Measurements from ENCODE around the gene LRMDA. TPM values are rescaled to one million over a fixed set of nuclear protein-coding genes. Genes with fewer than 3 reads are reported as not detected.

LRMDA gene
- total and polyA plus RNA-seq, 2 donors (not counting 1 experiment from before 2014, with no cell fraction given) = 0.12 TPM; not detected in 1

DNA sequence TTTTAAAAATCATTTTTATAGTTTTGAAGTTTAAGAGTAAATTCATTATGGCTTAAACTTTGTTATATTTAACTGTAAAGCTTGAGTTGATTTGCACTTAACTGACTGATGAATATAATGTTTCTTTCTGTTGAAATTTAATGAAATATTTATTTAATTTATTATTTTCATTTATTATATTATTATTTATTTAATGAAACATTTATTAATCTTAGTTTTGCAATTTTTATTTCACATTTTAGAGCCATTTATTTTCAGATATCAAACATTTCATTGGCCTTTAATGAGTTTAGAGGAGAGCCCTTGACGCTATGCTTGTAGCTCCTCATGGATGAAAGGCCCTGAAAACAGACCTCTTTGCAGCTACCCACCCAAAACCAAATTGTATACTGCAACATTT, 570.0 kb downstream of the LRMDA start:
- intact Hi-C loops (cut with micrococcal nuclease) = no loop called here
- no peaks in the 10 kb centered on the region for H3K36me3 ChIP-seq (replicated peaks in 1 of 2; ENCODE audit: control extremely low read depth in 1 of 2, control insufficient read depth in 1 of 2, extremely low read depth in 1 of 2, insufficient read depth in 2 of 2, low read length in 1 of 2)
- H2AFZ ChIP-seq (ENCODE audit: insufficient read depth, low read depth, low read length, poor library complexity, severe bottlenecking) = no peak overlapping the region
- no peak overlapping the region for H3K27ac ChIP-seq (ENCODE audit: low read length in 2 of 2)
- ChIA-PET POLR2A (no interaction called here), CTCF (no interaction called here)
- no peak overlapping the region for H3K27ac Mint-ChIP-seq
- WGBS (ENCODE audit: insufficient coverage) = 100% methylated on average over 1 of the region's 1 CpG
- DNase-seq = no peak
- no peaks in the 10 kb centered on the region for H4K20me1 ChIP-seq (ENCODE audit: control insufficient read depth, insufficient read depth, low read length, poor library complexity, severe bottlenecking)
- H3K4me3 Mint-ChIP-seq = no peak overlapping the region
- no peak overlapping the region for H3K4me3 ChIP-seq (ENCODE audit: control extremely low read depth in 1 of 5, extremely low read depth in 1 of 5, insufficient read depth in 1 of 5, low read depth in 2 of 5, low read length in 4 of 5)
- no peaks in the 10 kb centered on the region for H3K9me3 ChIP-seq (ENCODE audit: control extremely low read depth in 1 of 3, control insufficient read depth in 2 of 3, insufficient read depth in 1 of 3, low read length in 2 of 3)
- H3K4me1 Mint-ChIP-seq = no peaks in the 10 kb centered on the region
- no peaks in the 10 kb centered on the region for H3K4me1 ChIP-seq (ENCODE audit: control insufficient read depth in 2 of 2, insufficient read depth in 2 of 2, low read length in 2 of 2)
- no peaks in the 10 kb centered on the region for H3K9me3 Mint-ChIP-seq (ENCODE audit: insufficient read depth)
- no peaks in the 10 kb centered on the region for H3K79me2 ChIP-seq (ENCODE audit: control insufficient read depth, insufficient read depth, low read length)
- ATAC-seq (ENCODE audit: low read depth) = no peak
- H3K9ac ChIP-seq (ENCODE audit: low read length) = no peak overlapping the region
- H3K27me3 Mint-ChIP-seq = no peaks in the 10 kb centered on the region
- TF ChIP-seq, protein P1, sequence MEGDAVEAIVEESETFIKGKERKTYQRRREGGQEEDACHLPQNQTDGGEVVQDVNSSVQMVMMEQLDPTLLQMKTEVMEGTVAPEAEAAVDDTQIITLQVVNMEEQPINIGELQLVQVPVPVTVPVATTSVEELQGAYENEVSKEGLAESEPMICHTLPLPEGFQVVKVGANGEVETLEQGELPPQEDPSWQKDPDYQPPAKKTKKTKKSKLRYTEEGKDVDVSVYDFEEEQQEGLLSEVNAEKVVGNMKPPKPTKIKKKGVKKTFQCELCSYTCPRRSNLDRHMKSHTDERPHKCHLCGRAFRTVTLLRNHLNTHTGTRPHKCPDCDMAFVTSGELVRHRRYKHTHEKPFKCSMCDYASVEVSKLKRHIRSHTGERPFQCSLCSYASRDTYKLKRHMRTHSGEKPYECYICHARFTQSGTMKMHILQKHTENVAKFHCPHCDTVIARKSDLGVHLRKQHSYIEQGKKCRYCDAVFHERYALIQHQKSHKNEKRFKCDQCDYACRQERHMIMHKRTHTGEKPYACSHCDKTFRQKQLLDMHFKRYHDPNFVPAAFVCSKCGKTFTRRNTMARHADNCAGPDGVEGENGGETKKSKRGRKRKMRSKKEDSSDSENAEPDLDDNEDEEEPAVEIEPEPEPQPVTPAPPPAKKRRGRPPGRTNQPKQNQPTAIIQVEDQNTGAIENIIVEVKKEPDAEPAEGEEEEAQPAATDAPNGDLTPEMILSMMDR (IDR thresholded peaks at IDR 0.05) = no peak
- TF ChIP-seq EZH2 (IDR thresholded peaks at IDR 0.05; ENCODE audit: borderline replicate concordance, insufficient read depth, low read depth, low read length, poor library complexity, severe bottlenecking) = no peak
- no peaks in the 10 kb centered on the region for H3K27me3 ChIP-seq (replicated peaks in 1 of 4; ENCODE audit: control extremely low read depth in 1 of 4, control insufficient read depth in 3 of 4, insufficient read depth in 4 of 4, low read length in 3 of 4)
- H3K4me2 ChIP-seq (replicated peaks; ENCODE audit: low read depth, low read length, poor library complexity, severe bottlenecking) = no peak overlapping the region

DNA sequence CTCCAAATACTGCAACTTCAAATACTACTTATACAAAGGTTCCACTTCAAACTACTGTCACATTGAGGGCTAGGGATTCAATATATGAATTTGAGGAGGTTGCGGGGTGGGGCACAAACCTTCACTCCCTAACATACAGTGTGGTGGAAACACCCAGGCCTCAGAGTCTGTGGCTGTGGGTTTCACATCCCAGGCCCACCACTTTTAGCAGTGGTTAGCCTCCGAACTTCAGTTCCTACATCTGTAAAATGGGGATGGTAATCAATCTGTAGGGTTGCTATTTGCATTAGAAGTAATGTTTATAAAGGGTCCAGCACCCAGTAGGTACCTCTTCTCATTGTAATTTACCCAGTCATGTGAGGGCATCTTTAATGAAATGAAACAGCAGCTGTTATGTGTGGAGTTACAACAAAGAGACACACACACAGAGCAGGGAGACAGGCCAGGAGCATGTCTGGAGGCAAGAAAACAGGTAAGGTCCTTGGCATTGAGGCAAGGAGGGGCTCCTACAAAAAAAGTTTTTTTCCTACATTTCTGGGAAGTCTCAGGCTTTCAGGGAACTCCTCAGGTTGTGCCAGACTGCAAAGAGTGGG, 570.9 kb downstream of the LRMDA start:
- Histone ChIP-seq H3K27ac (ENCODE audit: low read length in 2 of 2) (no peak overlapping the region), H3K9ac (ENCODE audit: low read length) (no peak overlapping the region), H3K36me3 (replicated peaks in 1 of 2; ENCODE audit: control extremely low read depth in 1 of 2, control insufficient read depth in 1 of 2, extremely low read depth in 1 of 2, insufficient read depth in 2 of 2, low read length in 1 of 2) (no peaks in the 10 kb centered on the region), H3K9me3 (ENCODE audit: control extremely low read depth in 1 of 3, control insufficient read depth in 2 of 3, insufficient read depth in 1 of 3, low read length in 2 of 3) (no peaks in the 10 kb centered on the region), H3K4me1 (ENCODE audit: control insufficient read depth in 2 of 2, insufficient read depth in 2 of 2, low read length in 2 of 2) (no peaks in the 10 kb centered on the region), H4K20me1 (ENCODE audit: control insufficient read depth, insufficient read depth, low read length, poor library complexity, severe bottlenecking) (no peaks in the 10 kb centered on the region), H3K4me2 (replicated peaks; ENCODE audit: low read depth, low read length, poor library complexity, severe bottlenecking) (no peak overlapping the region), H3K27me3 (replicated peaks in 1 of 4; ENCODE audit: control extremely low read depth in 1 of 4, control insufficient read depth in 3 of 4, insufficient read depth in 4 of 4, low read length in 3 of 4) (no peaks in the 10 kb centered on the region), H2AFZ (ENCODE audit: insufficient read depth, low read depth, low read length, poor library complexity, severe bottlenecking) (no peak overlapping the region), H3K4me3 (ENCODE audit: control extremely low read depth in 1 of 5, extremely low read depth in 1 of 5, insufficient read depth in 1 of 5, low read depth in 2 of 5, low read length in 4 of 5) (no peak overlapping the region), H3K79me2 (ENCODE audit: control insufficient read depth, insufficient read depth, low read length) (no peaks in the 10 kb centered on the region)
- TF ChIP-seq, protein P1 (IDR thresholded peaks at IDR 0.05) = no peak
- TF ChIP-seq EZH2 (IDR thresholded peaks at IDR 0.05; ENCODE audit: borderline replicate concordance, insufficient read depth, low read depth, low read length, poor library complexity, severe bottlenecking) = no peak
- no peak overlapping the region for H3K4me3 Mint-ChIP-seq
- no CpG with 5 or more reads among the region's 2 CpGs for WGBS (ENCODE audit: insufficient coverage)
- ATAC-seq (ENCODE audit: low read depth) (no peak), DNase-seq (no peak)
- no peaks in the 10 kb centered on the region for H3K27me3 Mint-ChIP-seq
- ChIA-PET POLR2A (no interaction called here), CTCF (no interaction called here)
- H3K4me1 Mint-ChIP-seq = no peaks in the 10 kb centered on the region
- no peaks in the 10 kb centered on the region for H3K9me3 Mint-ChIP-seq (ENCODE audit: insufficient read depth)
- H3K27ac Mint-ChIP-seq = no peak overlapping the region
- intact Hi-C loops (cut with micrococcal nuclease) = no loop called here
